Cardiac fibroblast (primary cell): ENCODE measurements around the gene COL5A1.

Source experiments
- DNase-seq, 2 donors: peaks; one replicate each; pipeline versions ENCODE4 v3.0.0 to v3.0.0-alpha.2; 2010; ENCODE audit warnings: low read depth in 2 of 2
- H3K4me3 ChIP-seq, 2 donors: replicated peaks in 1 of 2; 1 replicate in 1 of 2; 2 replicates in 1 of 2; pipeline ENCODE4 v1.5.1; 2011; ENCODE audit warnings: low read depth in 2 of 2, low read length in 2 of 2, mild to moderate bottlenecking in 2 of 2, moderate library complexity in 1 of 2
- TF ChIP-seq, protein P1 (sequence below): IDR thresholded peaks from one replicate; pipeline ENCODE4 v1.5.1; 2011; ENCODE audit warnings: low read depth, mild to moderate bottlenecking, low read length, inconsistent platforms

Gene COL5A1

GRCh38 chr9:134750450-134751155 lies 109.0 kb downstream of the COL5A1 start:
- TF ChIP-seq, protein P1, sequence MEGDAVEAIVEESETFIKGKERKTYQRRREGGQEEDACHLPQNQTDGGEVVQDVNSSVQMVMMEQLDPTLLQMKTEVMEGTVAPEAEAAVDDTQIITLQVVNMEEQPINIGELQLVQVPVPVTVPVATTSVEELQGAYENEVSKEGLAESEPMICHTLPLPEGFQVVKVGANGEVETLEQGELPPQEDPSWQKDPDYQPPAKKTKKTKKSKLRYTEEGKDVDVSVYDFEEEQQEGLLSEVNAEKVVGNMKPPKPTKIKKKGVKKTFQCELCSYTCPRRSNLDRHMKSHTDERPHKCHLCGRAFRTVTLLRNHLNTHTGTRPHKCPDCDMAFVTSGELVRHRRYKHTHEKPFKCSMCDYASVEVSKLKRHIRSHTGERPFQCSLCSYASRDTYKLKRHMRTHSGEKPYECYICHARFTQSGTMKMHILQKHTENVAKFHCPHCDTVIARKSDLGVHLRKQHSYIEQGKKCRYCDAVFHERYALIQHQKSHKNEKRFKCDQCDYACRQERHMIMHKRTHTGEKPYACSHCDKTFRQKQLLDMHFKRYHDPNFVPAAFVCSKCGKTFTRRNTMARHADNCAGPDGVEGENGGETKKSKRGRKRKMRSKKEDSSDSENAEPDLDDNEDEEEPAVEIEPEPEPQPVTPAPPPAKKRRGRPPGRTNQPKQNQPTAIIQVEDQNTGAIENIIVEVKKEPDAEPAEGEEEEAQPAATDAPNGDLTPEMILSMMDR = no peak
- H3K4me3 ChIP-seq = no peak overlapping the region
- no peak for DNase-seq

DNA sequence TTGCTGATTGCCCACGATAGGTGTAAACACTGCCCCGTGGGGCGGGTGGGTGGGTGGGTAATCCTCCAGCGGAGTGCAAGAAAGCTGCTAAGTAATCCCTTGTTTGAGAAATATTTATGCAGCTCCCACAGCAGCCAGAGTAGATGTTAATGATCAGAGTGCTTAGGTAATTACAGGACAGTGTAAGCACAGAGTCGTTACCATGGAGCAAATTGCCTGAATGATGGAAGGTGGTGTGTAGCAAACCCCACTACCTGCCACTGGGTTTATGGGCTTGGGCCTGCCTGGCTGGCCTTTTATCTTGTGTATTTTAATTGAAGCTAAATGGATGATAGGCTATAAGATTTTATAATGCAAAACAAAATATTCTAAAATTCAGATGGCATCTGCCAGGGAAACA lies 110.0 kb downstream of the COL5A1 start:
- H3K4me3 ChIP-seq = no peak overlapping the region
- no peak for DNase-seq
- TF ChIP-seq, protein P1 = no peak

GRCh38 chr9:134752471-134753168 lies 111.0 kb downstream of the COL5A1 start:
- DNase-seq = no peak
- H3K4me3 ChIP-seq = no peak overlapping the region
- TF ChIP-seq, protein P1 = no peak

- DNase-seq = no peak
- no peak overlapping the region for H3K4me3 ChIP-seq
- TF ChIP-seq, protein P1 = no peak
These were observed 111.6 kb downstream of the COL5A1 start for GRCh38 chr9:134753191-134753590.

GRCh38 chr9:134755221-134755907 lies 113.8 kb downstream of the COL5A1 start:
- no peak for DNase-seq
- TF ChIP-seq, protein P1 = no peak
- H3K4me3 ChIP-seq = no peak overlapping the region

- TF ChIP-seq, protein P1 = no peak
- DNase-seq = no peak
- H3K4me3 ChIP-seq = no peak overlapping the region
These were observed 114.5 kb downstream of the COL5A1 start for GRCh38 chr9:134756098-134756497.
